ENCODE results near the gene TRMT10A.
"Not testable (repeated sequence)": the region's sequence is repeated elsewhere in the genome, so short reads cannot be mapped to it uniquely, and the experiment has no call there.

The TRMT10A gene

GRCh38 chr4:99552872-99553271 is 11.0 kb downstream of the TRMT10A start:
- no peak for DNase-seq (ENCODE audit: low read depth in 3 of 3)

DNA sequence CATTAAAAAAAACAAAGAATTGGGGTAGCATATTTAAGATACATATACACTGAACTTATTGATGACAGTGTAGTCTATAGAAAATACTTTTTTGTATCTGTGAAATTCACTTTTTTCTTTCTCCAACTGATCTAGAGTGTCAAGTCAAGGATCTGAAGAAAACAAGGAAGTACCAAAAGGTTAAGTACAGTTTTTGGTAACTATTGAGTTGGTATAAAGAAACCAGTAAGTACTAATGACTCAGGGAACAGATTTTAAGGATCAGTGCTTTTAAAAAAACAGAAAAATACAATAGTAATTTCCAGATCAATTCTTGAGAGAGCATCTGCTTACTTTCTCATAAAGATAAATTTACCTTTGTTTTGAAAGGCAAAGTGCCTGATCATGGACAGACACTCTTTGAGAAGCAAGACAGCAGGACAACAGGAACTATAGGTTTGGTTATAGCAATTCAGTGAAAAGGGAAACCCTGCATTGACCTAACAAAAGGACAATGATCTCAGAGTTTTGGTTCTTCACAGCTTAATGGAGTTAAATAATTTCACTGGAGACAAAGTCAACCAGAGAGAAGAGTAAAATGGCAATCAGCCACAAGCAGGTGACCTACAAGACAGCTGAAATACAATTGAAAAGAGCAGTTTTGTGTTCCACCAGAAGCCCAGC is 23.4 kb downstream of the TRMT10A start:
- no peak for DNase-seq (ENCODE audit: low read depth in 3 of 3)

DNA sequence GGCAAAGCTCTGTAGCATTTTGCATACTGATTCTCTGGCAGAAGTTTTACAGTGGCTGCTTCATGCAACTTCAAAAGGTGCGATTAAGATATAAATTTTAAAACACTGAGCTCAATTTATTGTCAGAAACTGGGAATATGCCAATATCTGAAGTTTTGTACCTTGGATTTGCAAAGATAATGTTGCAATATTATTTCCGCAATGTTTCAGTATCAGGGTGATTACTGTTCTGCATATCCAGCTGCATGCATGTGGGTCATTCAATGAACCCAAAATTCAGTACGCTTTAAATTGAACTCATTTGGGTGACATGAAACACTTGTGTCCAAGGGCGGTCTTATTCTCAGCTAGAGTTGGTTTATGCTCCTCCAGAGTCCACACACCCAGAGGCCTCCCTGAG is 26.2 kb downstream of the TRMT10A start:
- DNase-seq (ENCODE audit: low read depth in 3 of 3): no peak

GRCh38 chr4:99536848-99537247 is 27.0 kb downstream of the TRMT10A start:
- no peak for DNase-seq (ENCODE audit: low read depth in 3 of 3)

DNA sequence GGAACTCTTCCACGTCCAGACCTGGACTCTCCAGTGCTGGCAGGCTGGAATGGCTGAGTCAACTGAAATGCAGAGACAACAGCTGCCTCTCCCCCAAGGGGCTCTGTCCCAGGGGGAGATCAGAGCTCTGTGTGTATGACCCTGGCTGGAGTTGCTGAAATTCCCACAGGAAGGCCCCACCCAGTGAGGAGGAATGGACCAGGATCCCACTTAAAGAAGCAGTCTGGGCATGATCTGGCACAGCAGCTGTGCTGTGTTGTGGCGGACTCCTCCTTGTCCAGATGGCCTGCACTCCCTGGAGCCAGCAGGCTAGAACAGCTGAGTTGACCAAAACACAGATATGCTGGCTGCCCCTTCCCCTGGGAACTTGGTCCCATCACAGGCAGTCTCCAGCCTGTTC is 27.6 kb downstream of the TRMT10A start:
- DNase-seq (ENCODE audit: low read depth in 3 of 3): no peak

- not testable (repeated sequence) for DNase-seq (ENCODE audit: low read depth in 3 of 3)
Measured at GRCh38 chr4:99534699-99535098, 29.1 kb downstream of the TRMT10A start.

DNA sequence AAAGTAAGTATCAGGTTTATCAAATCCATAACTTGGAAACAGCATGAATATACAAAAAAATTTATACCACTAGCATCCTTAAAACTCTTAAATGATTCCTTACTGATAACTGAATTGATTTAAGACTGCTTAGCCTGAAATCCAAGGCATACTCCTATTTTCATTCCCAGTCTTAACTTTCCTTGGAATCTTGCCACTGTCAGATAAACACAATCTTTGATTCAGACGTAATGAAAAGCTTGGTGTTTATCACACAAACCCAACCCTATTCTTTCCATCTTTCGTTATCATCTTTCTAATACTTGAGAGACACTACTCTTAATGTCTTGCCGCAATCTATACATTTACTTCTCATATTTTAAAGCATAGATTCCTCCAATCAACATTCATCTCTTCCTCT is 33.9 kb downstream of the TRMT10A start:
- no peak for DNase-seq (ENCODE audit: low read depth in 3 of 3)

DNA sequence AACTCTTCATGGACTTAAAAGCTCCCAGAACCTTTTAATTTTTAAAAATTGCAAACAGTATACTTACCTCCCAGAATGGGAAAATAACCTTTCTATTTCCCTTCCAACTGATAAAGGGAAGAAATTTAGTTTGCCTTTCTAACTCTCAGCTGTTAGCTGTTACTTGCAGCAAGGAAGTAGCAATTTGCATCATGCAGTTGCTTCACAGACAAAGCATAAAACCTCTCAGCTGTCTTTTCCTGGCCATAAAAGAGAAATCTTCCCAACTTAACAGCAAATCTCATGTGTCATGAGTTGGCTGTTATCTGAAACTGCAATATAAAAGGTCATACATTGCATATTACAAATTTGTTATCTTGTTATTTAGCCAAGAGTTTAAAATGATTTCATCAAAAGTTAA is 34.6 kb downstream of the TRMT10A start:
- no peak for DNase-seq (ENCODE audit: low read depth in 3 of 3)

- DNase-seq (ENCODE audit: low read depth in 3 of 3): no peak
Measured at GRCh38 chr4:99518601-99519295, 45.1 kb downstream of the TRMT10A start.

GRCh38 chr4:99510721-99511120 is 53.1 kb downstream of the TRMT10A start, which contains the start of gene C4orf17:
Gene C4orf17 (plus strand): TSS chr4:99511021. CDS start chr4:99513082, 2,061 bp downstream.
- no peak for DNase-seq (ENCODE audit: low read depth in 3 of 3)

DNA sequence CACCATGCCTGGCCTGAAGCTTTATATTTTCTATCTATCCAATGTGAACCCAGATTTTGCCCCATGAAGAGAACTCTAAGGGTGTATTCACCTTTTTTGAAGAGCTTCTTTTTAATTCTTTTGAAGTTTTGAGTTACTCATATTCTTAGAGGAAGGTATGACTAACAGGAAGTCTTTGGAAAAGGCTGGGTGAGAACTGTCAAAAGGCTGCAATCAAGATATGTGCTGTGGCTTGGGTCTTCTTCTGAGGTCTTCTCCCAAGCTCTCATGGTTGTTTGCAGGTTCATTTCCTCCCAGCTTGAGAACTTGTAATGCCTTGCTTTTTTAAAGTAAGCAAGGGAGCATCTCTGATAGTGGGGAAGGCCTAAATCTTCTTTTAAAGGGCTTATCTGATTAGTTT is 56.1 kb downstream of the TRMT10A start:
- DNase-seq (ENCODE audit: low read depth in 3 of 3): peak in 1 of 3 experiments; percentile 23

DNA sequence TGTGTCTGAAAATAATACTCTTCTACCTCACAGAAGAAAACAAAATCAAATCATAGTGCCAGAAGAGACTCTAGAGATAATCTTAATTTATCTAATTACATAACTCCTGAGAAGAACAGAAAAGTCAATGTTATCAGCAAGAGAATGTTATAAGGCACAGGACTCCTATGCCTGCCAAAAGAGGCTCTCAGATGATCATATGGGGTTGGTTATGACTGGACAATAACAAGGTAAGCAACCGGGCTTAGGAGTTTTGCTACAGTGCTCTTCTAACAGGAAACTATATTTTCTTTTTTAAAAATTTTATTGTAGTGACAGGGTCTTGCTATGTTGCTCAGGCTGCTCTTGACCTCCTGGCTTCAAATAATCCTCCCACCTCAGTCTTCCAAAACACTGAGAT is 56.5 kb downstream of the TRMT10A start:
- no peak for DNase-seq (ENCODE audit: low read depth in 3 of 3)

DNA sequence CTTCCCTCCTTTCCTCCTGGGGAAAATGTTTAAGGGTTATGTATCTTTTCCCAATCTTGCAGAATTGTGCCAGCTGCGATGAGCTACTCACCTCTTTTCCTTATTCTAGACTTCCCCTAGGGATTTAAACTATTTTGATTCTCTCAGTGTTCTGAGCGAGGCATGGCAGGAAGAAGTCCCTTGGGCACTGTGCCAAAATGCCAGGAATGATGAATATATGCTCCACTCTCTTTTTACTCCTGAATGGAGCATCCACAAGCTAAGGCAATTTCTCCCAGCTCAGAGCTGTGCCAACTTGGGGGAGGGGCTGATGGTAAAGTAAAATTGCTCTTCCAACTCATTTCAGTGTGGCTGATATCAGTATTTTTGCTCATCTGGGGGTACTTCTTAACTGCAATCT is 57.1 kb downstream of the TRMT10A start:
- DNase-seq (ENCODE audit: low read depth in 3 of 3): no peak

DNA sequence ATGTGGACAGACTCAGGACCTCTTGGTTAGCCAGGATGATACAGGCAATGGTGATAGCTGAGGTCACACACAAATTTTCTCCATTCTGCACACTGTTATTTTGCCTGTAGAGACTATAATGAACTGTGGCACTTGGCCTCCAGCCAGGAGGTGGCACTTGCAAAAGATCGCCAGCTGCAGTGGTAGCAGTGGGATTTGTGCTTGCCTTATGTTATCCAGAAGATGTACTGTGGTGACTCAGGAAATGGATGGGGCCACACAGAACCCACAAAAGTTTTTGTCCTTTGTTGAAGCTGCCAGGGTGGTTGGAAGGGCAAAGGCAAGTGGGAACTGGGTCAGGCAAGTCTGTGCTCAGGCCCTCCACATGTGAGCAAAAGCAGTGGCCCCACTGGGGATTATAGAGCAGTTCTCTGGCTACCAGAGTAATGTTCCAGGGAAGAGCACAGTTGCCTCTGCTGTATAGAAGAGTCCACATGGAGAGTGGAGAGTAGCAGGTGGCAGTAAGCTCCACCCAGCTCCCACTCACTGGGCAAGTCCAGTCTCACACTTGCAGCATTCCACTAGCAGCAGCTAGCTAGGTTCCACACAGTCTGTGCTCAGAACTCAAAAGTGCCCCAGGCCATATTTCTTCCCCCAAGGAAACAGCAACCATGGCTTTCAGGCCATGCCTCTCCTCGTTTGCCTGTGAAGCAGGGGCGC is 58.9 kb downstream of the TRMT10A start:
- no peak for DNase-seq (ENCODE audit: low read depth in 3 of 3)
